Stimulated activated CD8-positive, alpha-beta memory T cell treated with anti-CD3 and anti-CD28 coated beads, Interleukin-4, amount 100 ng/mL, for 48 hours (primary cell): ENCODE measurements around the gene NDUFB8.

Experiments used
- DNase-seq: peaks from one replicate; pipeline ENCODE4 v3.0.0-alpha.2; 2020

The NDUFB8 gene

DNA sequence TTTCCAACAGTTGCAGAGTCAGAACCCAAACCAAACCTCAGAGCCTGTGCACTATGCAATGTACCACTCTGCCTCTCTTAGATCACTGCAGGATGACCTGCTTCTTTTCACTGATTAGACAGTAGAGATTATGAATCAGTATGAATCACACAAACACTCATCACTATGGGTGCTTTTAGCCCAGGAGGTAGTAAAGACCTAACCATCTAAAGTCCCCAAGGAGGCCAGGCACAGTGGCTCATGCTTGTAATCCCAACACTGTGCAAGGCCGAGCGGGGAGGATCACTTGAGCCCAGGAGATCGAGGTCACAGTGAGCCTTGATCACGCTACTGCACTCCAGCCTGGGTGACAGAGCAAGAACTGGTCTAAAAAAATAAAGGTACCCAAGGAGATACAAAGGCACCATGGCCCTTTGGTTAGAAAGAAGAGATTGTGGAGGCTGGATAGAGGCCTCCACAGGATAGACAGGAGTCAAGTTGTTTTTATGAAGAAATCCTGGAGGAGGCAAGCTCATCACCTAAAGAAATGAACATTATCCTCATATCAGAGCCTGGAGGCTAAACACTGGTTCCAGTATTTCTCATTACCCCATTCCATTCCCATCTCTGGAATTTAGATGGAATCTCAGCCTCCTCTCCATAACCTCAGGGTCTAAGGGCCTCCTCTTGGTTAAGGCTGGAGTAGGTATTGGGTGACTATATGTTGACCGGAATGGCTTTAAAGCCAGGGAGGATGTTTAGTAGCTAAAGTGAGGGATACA is 22.9 kb downstream of the NDUFB8 start:
- peak; percentile 57 for DNase-seq

DNA sequence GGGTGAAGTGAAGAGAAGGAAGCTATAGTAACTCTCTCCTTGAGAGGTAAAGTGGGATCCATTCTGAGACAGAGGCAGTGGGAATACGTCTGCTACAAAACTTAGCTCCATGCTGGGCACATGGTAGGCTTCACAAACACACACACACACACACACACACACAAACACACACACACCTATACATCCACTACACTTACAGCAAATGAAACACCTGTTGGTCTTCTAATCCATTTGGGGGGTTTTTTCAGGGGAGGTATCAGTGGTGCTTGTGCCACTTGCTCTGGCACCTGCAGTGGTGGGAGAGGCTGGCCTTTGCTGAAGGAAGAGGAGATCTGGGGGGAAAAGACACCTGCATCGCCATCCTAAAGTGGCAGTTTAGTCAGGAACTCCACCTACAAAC is 24.5 kb downstream of the NDUFB8 start:
- no peak for DNase-seq

DNA sequence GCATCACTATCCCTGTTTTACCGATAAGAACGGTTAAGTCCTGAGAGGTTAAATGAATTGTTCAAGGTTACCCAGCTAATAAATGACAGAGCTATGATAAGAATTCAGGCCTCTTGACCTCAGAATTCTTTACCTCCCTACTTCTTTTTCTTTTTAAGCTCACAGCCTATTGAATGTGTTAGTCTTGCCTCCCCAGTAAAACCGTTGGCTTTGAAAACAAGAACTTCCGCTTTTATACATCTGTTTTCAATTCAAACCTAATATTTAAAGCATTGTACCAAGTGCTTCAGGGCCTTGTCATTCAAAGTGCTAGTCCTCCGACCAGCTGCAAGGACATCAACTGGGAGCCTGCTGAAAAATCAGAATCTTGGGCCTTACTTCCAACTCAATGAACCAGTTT is 25.6 kb downstream of the NDUFB8 start:
- DNase-seq = no peak

DNA sequence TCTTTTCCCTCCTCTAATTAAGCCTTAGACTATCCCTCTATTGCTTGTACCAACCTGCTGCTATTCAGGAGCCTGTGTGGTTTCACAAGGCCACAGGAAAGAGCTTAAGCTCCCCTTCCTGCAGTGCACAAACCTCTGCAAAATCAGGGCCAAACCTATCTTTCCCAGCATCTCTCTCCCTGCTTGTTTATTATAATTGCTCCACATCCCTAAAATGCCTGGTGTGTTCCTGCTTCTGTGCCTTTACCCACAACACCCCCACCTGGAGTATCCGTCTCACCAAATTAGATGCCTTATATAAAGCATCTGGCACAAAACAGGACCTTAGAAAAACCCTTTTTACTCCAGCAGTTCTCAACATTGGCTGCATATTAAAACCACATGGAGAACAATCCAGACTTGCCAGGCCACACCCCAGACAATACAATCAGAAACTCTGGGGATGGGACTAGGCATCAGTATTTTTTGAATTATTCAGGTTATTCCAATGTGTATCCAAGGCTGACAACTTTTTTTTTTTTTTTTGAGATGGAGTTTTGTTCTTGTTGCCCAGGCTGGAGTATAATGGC is 26.7 kb downstream of the NDUFB8 start:
- DNase-seq = no peak

DNA sequence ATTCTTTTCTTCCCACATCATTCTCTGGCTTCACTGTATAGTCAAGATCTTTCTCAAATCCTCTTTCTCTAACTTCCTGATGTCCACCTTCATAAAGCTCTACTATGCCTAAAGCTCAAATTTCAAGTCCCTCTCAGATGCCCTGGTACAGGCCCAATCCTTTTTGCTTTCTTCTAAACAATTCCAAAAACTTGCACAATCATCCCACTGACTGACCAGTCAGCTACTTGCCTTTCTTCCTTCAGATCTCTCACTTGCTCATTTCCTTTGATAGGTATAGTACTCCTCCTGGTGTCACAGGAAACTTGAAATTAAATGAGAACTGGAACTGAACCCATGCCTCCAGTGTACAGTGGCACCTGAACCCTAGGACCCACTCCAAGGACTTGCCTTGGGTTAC is 28.2 kb downstream of the NDUFB8 start:
- DNase-seq = no peak

DNA sequence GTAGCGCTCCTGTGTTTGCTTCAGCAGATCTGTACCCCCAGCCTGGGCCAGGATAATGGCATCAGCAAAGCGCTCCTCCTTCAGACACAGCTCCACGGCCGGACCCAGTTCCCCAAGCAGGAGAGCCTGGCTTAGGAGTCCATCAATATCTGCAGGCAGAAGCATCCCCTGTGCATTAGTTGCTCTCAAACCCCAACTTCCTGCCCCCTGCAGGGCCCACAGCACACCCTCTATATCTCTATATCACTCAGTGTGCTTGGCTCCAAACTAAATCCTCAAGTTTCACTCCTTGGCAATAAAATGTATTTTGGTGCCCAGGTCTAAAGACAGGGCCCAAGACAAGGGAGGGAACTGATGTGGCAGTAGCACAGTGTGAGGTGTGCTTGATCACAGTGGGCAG is 31.6 kb downstream of the NDUFB8 start:
- no peak for DNase-seq

DNA sequence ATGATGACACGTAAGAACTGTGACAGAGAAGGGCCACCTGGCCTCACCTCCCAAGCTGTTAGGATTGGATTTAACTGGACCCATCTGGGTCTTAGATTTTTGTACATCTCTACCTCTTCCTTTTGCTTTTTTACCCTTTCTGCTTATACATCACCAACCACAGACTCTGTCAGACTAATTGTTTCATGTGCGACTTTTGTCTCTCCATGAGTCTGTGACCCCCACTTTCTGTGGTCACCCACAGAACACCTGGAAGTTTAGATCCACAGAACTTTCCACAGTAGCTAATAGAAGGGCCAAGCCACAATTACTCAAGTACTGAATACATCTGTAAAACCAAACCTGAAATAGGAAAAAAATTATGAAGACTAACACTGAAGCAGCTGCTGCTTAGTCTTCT is 33.1 kb downstream of the NDUFB8 start:
- peak; percentile 42 for DNase-seq

DNA sequence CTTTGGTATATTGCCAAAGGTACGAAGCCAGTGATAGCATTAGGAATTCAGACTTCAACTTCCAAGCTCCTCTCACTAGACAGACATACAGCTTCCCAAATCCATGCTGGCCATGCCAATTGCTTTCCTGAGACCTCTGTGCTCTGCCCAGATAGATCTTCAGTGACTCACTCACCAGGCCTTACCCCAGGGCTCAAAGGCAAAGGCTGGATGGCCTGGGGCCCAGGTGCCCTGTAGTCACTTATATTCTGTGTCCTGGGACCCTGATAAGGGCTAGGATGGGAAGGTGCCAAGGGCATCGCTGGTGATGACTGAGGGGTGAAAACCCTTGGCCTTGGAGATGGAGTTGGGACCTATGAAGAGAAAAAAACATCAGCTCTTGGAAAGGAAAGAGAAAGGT is 39.1 kb downstream of the NDUFB8 start:
- no peak for DNase-seq

DNA sequence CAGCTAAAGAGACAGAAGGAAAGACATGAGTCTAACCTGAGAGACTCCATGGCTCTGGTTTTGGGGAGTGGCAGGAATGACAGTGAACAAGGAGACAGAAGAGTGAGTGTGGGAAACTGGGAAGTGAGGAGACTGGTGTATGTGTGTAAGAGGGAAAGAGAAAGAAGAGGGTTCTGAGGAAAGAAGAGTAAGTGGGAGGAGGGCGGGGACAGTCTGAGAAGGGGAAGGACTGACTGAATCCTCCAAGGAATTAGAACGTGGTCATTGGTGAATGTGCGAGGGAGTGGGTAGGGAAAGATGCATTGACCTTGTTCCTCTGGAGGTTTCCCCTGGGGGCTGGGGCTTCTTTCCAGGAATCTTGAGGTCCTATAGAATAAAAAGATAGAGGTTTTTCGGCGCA is 40.3 kb downstream of the NDUFB8 start:
- DNase-seq = no peak

DNA sequence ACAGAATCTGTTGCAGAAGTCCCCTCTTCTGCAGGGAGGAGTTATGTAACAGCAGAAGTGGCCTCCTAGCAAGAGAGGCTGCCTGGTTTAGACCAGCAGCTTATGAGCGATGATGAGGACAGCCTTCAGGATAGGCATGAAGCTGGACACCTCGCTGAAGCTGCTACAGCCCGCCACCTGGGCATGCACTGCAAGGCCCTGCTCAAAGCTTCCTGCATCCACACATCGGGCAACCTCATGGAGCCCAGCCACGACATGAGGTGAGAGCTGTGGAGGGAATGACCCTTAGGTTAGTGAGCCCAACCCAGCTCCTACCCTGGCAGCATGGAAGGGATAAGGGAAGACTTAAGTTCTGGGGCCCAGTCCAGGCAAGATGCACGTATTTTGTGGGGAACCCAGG is 42.1 kb downstream of the NDUFB8 start:
- DNase-seq = no peak

DNA sequence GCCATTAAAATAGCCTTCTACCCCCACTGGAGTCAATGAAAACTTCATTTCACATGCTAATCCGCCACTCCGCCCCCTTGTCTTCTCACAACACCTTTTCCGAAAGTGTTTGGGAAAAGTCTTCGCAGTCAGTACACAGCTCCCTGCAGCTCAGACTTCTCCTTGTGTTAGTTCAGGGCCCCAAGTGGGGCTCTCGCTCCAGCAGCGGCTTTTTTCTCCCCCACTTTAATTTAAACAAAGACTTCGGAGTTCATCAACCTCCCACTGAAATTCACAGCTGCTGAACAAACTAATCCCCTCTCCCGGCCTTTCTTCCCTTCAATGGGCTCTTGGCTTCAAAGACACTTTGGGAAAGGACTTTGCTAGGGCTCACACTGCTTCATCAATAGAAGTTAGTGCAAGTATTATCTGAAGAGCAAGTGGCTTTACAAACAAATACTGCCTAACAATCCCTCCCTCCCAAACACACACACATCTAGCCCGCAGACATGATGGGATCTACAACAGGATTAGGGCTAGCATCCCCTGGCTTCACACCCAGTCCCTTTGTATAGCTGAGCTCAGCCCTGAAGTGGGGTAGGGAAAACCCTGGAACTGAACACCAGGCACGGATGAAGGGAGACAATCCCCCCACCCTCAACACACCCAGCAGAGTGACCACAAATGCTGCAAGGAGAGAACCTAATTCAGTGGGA is 43.7 kb downstream of the NDUFB8 start:
- DNase-seq = no peak

DNA sequence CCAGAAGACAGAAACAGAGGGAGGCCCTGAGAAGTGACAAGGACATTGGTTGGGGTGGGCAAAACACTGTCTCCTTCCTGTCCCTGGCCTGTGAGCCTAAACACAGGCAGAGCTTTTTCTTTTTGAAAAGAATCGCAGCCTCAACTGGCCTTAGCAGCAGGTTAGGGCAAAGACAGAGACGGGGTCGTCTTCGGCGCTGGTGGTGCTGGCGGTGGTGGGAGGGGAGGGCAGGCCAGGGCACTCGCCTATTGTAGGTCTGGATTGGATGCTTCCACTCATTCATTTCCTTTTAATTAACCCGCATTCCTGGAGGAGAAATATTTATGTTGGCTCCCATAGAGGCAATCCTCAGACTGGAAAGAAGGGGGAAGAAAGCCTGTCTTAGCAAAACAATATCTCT is 44.3 kb downstream of the NDUFB8 start:
- no peak for DNase-seq

DNA sequence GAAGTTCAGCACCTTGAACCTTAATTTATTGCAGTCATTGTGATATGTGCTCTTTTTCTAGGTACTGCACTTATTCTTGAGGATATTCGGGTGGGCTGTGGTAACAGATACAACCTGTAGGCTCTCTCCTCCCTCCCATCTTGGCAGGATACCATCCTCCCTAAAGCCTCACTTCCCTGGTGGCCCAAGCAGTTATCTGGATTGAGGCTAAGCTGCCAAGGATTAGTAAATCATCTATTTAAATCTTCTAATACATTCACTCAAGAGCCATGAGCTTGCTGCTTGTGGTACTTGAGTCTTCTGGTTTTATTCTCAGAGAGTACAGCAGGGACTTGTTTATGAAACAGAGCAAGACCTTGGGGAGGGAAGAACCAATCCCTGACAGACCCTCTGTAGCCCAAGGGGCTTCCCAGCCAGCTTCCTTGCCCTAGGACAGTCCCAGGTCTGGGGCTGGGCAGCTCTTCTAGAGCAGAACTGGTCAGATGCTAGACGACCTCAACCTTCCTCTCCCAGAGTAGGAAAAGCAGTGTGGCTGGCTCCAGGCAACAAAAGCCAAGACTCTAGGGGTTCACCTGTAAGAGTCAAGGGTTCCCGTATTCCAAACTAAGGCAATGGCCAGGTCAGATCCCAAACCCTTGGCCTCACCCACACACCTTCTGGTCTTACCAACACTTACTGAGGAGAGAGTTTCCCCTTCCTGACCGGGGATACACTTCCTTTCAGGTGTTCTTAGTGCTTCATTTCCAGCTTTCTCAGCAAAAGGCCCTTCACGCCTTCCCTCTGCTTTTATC is 45.6 kb downstream of the NDUFB8 start:
- DNase-seq = no peak

DNA sequence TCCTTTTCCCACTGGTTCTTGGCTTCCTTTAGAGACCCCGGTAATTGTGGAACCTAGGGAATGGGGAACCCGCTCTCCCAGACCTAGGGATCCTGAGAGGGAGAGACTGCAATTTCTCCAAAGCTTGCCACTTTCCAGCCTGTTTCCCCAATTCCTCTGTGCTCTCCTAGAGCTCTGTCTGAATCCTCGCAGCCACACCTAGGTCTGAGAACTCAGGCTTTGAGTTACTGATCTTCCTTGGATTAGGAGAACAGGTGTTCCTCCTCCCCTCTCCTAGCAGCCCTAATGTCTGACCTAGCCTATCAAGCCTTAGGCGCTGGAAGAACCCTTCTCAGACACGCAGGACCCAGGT is 46.9 kb downstream of the NDUFB8 start:
- no peak for DNase-seq

DNA sequence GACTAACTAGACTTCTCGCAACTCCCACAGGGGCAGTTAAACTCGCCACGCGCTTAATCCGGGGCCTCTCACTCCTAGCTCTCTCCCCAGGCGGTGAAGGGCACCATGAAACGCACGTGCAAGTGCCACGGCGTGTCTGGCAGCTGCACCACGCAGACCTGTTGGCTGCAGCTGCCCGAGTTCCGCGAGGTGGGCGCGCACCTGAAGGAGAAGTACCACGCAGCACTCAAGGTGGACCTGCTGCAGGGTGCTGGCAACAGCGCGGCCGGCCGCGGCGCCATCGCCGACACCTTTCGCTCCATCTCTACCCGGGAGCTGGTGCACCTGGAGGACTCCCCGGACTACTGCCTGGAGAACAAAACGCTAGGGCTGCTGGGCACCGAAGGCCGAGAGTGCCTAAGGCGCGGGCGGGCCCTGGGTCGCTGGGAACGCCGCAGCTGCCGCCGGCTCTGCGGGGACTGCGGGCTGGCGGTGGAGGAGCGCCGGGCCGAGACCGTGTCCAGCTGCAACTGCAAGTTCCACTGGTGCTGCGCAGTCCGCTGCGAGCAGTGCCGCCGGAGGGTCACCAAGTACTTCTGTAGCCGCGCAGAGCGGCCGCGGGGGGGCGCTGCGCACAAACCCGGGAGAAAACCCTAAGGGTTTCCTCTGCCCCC is 47.4 kb downstream of the NDUFB8 start:
- peak; percentile 78 for DNase-seq

DNA sequence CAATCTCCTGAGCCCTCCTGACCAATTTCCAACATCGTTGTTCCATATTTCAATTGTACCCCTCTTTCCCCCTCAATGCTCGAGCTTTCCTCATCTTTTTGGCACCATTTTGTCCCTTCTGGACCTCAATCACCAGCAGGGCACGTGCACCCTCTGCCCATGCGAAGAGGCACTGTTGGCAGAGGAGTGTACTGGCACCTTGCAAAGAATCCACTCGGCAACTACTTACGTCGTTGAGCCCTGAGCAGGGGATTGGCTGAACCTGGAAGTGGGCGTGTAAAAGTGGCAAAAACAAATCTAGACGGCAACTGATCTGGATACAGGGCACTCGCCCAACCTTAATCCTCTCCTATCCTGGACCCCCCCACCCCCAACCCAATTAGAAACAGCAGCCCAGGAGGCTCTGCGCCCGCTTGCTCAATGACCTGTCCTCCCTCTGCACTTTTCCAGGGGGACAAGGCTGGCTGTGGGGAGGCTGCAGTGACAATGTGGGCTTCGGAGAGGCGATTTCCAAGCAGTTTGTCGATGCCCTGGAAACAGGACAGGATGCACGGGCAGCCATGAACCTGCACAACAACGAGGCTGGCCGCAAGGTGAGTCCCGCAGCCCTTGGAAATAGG is 48.1 kb downstream of the NDUFB8 start:
- peak; percentile 95 for DNase-seq

DNA sequence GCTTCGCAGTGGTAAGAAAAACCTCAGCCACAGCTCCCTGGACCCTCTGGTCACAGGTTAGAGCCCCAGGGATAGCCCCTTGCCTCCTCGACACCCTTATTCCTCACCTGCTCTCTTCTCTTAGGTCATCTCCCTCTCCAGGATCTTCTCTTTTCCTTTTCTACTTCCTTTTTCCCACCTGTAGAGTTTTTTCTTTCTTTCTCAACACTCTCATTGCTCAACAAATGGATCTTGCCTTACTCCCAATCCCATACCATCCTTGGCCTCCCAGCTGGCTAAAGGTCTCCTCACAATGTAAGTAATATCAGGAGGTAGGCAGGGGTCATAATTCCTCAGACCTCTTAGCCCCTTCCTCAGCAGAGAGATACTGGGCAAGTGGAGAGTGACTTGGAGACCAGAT is 49.7 kb downstream of the NDUFB8 start:
- DNase-seq = no peak

DNA sequence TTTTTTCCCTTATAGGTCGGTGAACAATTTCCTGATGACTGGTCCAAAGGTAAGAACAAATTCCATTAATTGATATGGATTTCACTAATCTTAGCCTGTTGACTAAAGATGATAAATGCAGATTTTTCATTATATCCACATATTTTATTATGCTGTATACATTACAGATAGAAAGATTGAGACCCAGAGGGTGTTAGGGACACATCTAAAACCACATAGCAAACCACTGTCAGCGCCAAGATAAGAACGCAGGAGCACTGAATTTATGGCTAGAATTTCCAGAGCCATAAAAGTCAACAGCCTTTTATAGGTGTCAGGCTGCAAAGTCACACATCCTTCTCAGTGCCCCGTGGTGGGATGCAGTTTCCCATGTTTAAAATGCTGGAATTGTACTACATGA is 50.6 kb downstream of the NDUFB8 start:
- DNase-seq = no peak

DNA sequence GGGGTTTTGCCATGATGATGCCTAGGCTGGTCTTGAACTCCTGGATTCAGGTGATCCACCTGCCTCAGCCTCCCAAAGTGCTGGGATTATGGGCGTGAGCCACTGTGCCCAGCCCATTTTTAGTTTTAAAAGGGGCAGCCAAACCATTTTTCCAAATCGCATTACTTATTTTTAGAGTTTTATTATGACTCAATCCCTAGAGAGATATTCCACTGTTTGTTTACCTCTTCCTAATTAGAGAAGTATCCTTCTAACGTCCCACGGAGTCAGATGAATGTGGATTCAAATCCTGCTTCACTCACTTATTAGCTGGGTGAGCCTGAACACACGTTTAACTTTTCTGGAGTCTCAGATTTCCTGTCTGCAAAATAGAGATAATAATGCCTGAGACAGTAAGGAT is 51.7 kb downstream of the NDUFB8 start:
- DNase-seq = no peak
